SK-N-SH (cell line): ENCODE results near the gene DNPH1. TPM values are rescaled to one million over a fixed set of nuclear protein-coding genes. Genes with fewer than 3 reads are reported as not detected.

Experiments used
- CTCF ChIA-PET: fragments of 300-600, 350-600 bp; formaldehyde crosslinking; extraction: SDS; loops from one replicate; lab custom pipeline; 2021; lab: Yijun Ruan, JAX
- POLR2A ChIA-PET: fragments of 350-600 bp; sonication (Branson Sonifier 250); formaldehyde crosslinking; extraction: SDS; loops from one replicate; lab custom pipeline; 2020; ENCODE audit warnings: antibody characterized with exemption, inconsistent platforms; lab: Yijun Ruan, JAX
- DNase-seq: peaks from one replicate; pipeline ENCODE4 v3.0.0; 2012
- H2AFZ ChIP-seq: fragments of 200-600 bp; sonication (generic); 2 replicates; pipeline ENCODE4 v1.8.1; 2016; ENCODE audit warnings: antibody characterized with exemption, mild to moderate bottlenecking, low read depth
- H3F3A ChIP-seq: fragments of 200-600 bp; sonication (generic); replicated peaks from 2 replicates; pipeline ENCODE3; 2016; ENCODE audit warnings: antibody characterized with exemption, mild to moderate bottlenecking; ENCODE audit not compliant: insufficient read depth
- H3K27ac ChIP-seq, 2 experiments: fragments of 200-500 bp in 1 of 2; fragments of 200-600 bp in 1 of 2; sonication (Bioruptor generic) in 1 of 2; sonication (generic), shearing (Covaris generic) in 1 of 2; 2 replicates each; pipeline versions ENCODE4 v1.5.1 to v1.6.1; 2014 to 2016; ENCODE audit warnings: low read depth in 2 of 2, inconsistent platforms in 1 of 2, low read length in 1 of 2, mild to moderate bottlenecking in 1 of 2, mixed read lengths in 1 of 2
- H3K27me3 ChIP-seq: fragments of 200-600 bp; sonication (generic), shearing (Covaris generic); 2 replicates; pipeline ENCODE4 v1.6.1; 2016; ENCODE audit warnings: mixed run types; ENCODE audit not compliant: insufficient read depth
- H3K36me3 ChIP-seq, 2 experiments: fragments of 200-500 bp in 1 of 2; fragments of 200-600 bp in 1 of 2; sonication (Bioruptor generic) in 1 of 2; sonication (generic) in 1 of 2; replicated peaks in 1 of 2; 2 replicates each; pipeline versions ENCODE3 to v1.5.1; 2014 to 2016; ENCODE audit warnings: low read length in 1 of 2, mild to moderate bottlenecking in 1 of 2; ENCODE audit not compliant: insufficient read depth in 2 of 2, control insufficient read depth in 1 of 2
- H3K4me1 ChIP-seq, 2 experiments: fragments of 200-500 bp in 1 of 2; fragments of 200-600 bp in 1 of 2; sonication (Bioruptor generic) in 1 of 2; sonication (generic), shearing (Covaris generic) in 1 of 2; 2 replicates each; pipeline versions ENCODE4 v1.5.1 to v1.6.1; 2014 to 2016; ENCODE audit warnings: low read depth in 1 of 2, low read length in 1 of 2, mixed run types in 1 of 2; ENCODE audit not compliant: insufficient read depth in 2 of 2, control insufficient read depth in 1 of 2
- H3K4me2 ChIP-seq: fragments of 200-600 bp; sonication (generic), shearing (Covaris generic); 2 replicates; pipeline ENCODE4 v1.6.1; 2017; ENCODE audit warnings: mixed run types
- H3K4me3 ChIP-seq, 2 experiments: fragments of 200-500 bp in 1 of 2; fragments of 200-600 bp in 1 of 2; sonication (Bioruptor generic) in 1 of 2; sonication (generic), shearing (Covaris generic) in 1 of 2; 2 replicates each; pipeline versions ENCODE4 v1.5.1 to v1.8.1; 2014 to 2016; ENCODE audit warnings: low read depth in 2 of 2, inconsistent platforms in 1 of 2, low read length in 1 of 2, mild to moderate bottlenecking in 1 of 2, mixed read lengths in 1 of 2, moderate library complexity in 1 of 2
- H3K79me2 ChIP-seq: fragments of 200-600 bp; sonication (generic); 2 replicates; pipeline ENCODE4 v1.8.1; 2017; ENCODE audit warnings: mild to moderate bottlenecking; ENCODE audit not compliant: insufficient read depth
- H3K9ac ChIP-seq: fragments of 200-600 bp; sonication (generic); 2 replicates; pipeline ENCODE4 v1.6.1; 2017; ENCODE audit warnings: mixed run types
- H3K9me2 ChIP-seq: fragments of 200-600 bp; sonication (generic); 2 replicates; pipeline ENCODE4 v1.6.1; 2017; ENCODE audit warnings: mixed run types
- H3K9me3 ChIP-seq: fragments of 200-600 bp; sonication (generic); 2 replicates; pipeline ENCODE4 v1.6.1; 2017; ENCODE audit warnings: mixed run types, mild to moderate bottlenecking, moderate library complexity
- H4K20me1 ChIP-seq: fragments of 200-600 bp; sonication (generic); 2 replicates; pipeline ENCODE4 v1.6.1; 2017; ENCODE audit warnings: mild to moderate bottlenecking, mixed run types; ENCODE audit not compliant: insufficient read depth
- CHD2 ChIP-seq: fragments of 150-350 bp; IDR thresholded peaks from 2 replicates; pipeline ENCODE4 v1.6.1; 2018; ENCODE audit warnings: low read length; ENCODE audit not compliant: partially characterized antibody
- CTCF ChIP-seq: fragments of 200-600 bp; sonication (generic); IDR thresholded peaks from 2 replicates; pipeline ENCODE4 v1.6.1; 2017; ENCODE audit warnings: antibody characterized with exemption, mild to moderate bottlenecking, moderate library complexity
- ELF1 ChIP-seq: IDR thresholded peaks from 2 replicates; pipeline ENCODE4 v1.4.0; 2012
- EP300 ChIP-seq, 2 experiments: IDR thresholded peaks; 2 replicates each; pipeline versions ENCODE4 v1.4.0 to v1.6.1; 2012; ENCODE audit warnings: borderline replicate concordance in 1 of 2, low read depth in 1 of 2, low read length in 1 of 2
- FOXM1 ChIP-seq: IDR thresholded peaks from 2 replicates; pipeline ENCODE4 v1.4.0; 2012; ENCODE audit warnings: low read depth, mild to moderate bottlenecking
- GABPA ChIP-seq: IDR thresholded peaks from 2 replicates; pipeline ENCODE4 v1.4.0; 2012; ENCODE audit warnings: low read depth, mild to moderate bottlenecking
- JUND ChIP-seq: IDR thresholded peaks from 2 replicates; pipeline ENCODE4 v1.4.0; 2012
- MEF2A ChIP-seq: IDR thresholded peaks from 2 replicates; pipeline ENCODE4 v1.4.0; 2012; ENCODE audit warnings: low read depth, borderline replicate concordance
- NFIC ChIP-seq: IDR thresholded peaks from 2 replicates; pipeline ENCODE4 v1.4.0; 2012; ENCODE audit warnings: borderline replicate concordance
- NRF1 ChIP-seq: IDR thresholded peaks from 2 replicates; pipeline ENCODE4 v1.6.1; 2012; ENCODE audit warnings: low read depth, mild to moderate bottlenecking, low read length
- PBX3 ChIP-seq: IDR thresholded peaks from 2 replicates; pipeline ENCODE4; 2012
- RAD21 ChIP-seq: IDR thresholded peaks from 2 replicates; pipeline ENCODE4 v1.6.1; 2012; ENCODE audit warnings: mild to moderate bottlenecking, low read length
- RCOR1 ChIP-seq: fragments of 150-350 bp; IDR thresholded peaks from 2 replicates; pipeline ENCODE4 v1.6.1; 2017; ENCODE audit warnings: antibody characterized with exemption, low read length
- SIN3A ChIP-seq: IDR thresholded peaks from 2 replicates; pipeline ENCODE4 v1.6.1; 2012; ENCODE audit warnings: low read depth, mild to moderate bottlenecking, low read length, moderate library complexity, borderline replicate concordance
- SMC3 ChIP-seq: IDR thresholded peaks from 2 replicates; pipeline ENCODE4 v1.6.1; 2012; ENCODE audit warnings: low read depth, low read length, improper control_type of control experiment
- USF1 ChIP-seq: IDR thresholded peaks from 2 replicates; pipeline ENCODE4 v1.4.0; 2012; ENCODE audit warnings: low read depth, borderline replicate concordance
- YY1 ChIP-seq: IDR thresholded peaks from 2 replicates; pipeline ENCODE4 v1.4.0; 2012; ENCODE audit warnings: low read depth, mild to moderate bottlenecking
- WGBS: methylation state at CpG from one replicate; pipeline ENCODE4 v1.1.6; 2017; ENCODE audit warnings: low lambda C conversion rate; 5-methylcytosine and 5-hydroxymethylcytosine counted together
- polyA plus RNA-seq, 3 experiments: library from polyadenylated mRNA; depleted of rRNA; stranded (reverse); fragments of >200 nt; gene quantifications; 2 replicates each; pipeline ENCODE4 v1.2.3, GENCODE V29; 2012
- TF ChIP-seq, protein P1 (sequence below): fragments of 150-350 bp; IDR thresholded peaks from 2 replicates; pipeline ENCODE4 v1.6.1; 2016; ENCODE audit warnings: mild to moderate bottlenecking, low read depth, low read length
- TF ChIP-seq, protein P2 (sequence below): IDR thresholded peaks from 2 replicates; pipeline ENCODE4 v1.4.0; 2012; ENCODE audit warnings: low read depth

Gene DNPH1
- polyA plus RNA-seq, 1 of the 3 experiments (the other 2 are of a cell fraction) = 287 TPM

- Histone ChIP-seq H3K79me2 (no peaks in the 10 kb centered on the region), H2AFZ (peak overlapping the region; percentile 54; the same call in 1 of the 2 replicates), H3K4me2 (no peak overlapping the region), H3K27me3 (no peaks in the 10 kb centered on the region), H3K36me3 (no peaks in the 10 kb centered on the region), H3K4me3 (no peak overlapping the region), H3K27ac (no peak overlapping the region), H3K9me2 (no peaks in the 10 kb centered on the region), H3K9ac (peak overlapping the region; percentile 7; the same call in 1 of the 2 replicates), H3F3A (no peaks in the 10 kb centered on the region), H4K20me1 (no peaks in the 10 kb centered on the region), H3K4me1 (peaks cover 0 to 3% of the 10 kb centered on the region in 2 experiments; a peak in 1 of 4 replicates), H3K9me3 (no peaks in the 10 kb centered on the region)
- POLR2A ChIA-PET = interaction anchor here (0.5 kb wide), 1 partner anchor 66 kb away, joined by 3 read pairs; no protein-coding TSS in a partner anchor
- no peak for DNase-seq
- TF ChIP-seq CTCF = no peak
- no peak for TF ChIP-seq RCOR1
- no peak for TF ChIP-seq RAD21
- TF ChIP-seq NFIC = no peak
- TF ChIP-seq, protein P1, sequence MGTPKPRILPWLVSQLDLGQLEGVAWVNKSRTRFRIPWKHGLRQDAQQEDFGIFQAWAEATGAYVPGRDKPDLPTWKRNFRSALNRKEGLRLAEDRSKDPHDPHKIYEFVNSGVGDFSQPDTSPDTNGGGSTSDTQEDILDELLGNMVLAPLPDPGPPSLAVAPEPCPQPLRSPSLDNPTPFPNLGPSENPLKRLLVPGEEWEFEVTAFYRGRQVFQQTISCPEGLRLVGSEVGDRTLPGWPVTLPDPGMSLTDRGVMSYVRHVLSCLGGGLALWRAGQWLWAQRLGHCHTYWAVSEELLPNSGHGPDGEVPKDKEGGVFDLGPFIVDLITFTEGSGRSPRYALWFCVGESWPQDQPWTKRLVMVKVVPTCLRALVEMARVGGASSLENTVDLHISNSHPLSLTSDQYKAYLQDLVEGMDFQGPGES = no peak
- no peak for TF ChIP-seq FOXM1
- no peak for TF ChIP-seq SIN3A
- no peak for TF ChIP-seq CHD2
- TF ChIP-seq ELF1 = no peak
- TF ChIP-seq EP300 (IDR thresholded peaks at IDR 0.05; ENCODE audit: borderline replicate concordance in 1 of 2, low read depth in 1 of 2, low read length in 1 of 2) = no peak
- TF ChIP-seq SMC3 = no peak
- TF ChIP-seq PBX3 = no peak
- TF ChIP-seq NRF1 = no peak
- TF ChIP-seq, protein P2, sequence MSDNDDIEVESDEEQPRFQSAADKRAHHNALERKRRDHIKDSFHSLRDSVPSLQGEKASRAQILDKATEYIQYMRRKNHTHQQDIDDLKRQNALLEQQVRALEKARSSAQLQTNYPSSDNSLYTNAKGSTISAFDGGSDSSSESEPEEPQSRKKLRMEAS = no peak
- TF ChIP-seq YY1 = no peak
- TF ChIP-seq GABPA = no peak
- no peak for TF ChIP-seq MEF2A
- no peak for TF ChIP-seq JUND
- no peak for TF ChIP-seq USF1
- CTCF ChIA-PET = interaction anchor here (0.6 to 1.5 kb wide), 3 partner anchors 14 to 49 kb away, joined by 3 to 6 read pairs (median 3); partner anchors contain the start of gene DNPH1
- 90% methylated on average over 9 of the region's 13 CpGs for WGBS
Observed at GRCh38 chr6:43277643-43278523, 48.6 kb upstream of the DNPH1 start.
